Measurements from ENCODE around the gene KCNK3.

The KCNK3 gene

GRCh38 chr2:26712486-26713465, 20.3 kb downstream of the KCNK3 start:
- no peak for DNase-seq (ENCODE audit: low read depth)

- no peak for DNase-seq (ENCODE audit: low read depth)
Measured at GRCh38 chr2:26715528-26716270, 23.2 kb downstream of the KCNK3 start.

GRCh38 chr2:26716340-26716739, 23.8 kb downstream of the KCNK3 start:
- DNase-seq (ENCODE audit: low read depth) = no peak

GRCh38 chr2:26716769-26717168, 24.2 kb downstream of the KCNK3 start:
- DNase-seq (ENCODE audit: low read depth) = no peak

GRCh38 chr2:26717362-26717761, 24.8 kb downstream of the KCNK3 start:
- DNase-seq (ENCODE audit: low read depth) = no peak

GRCh38 chr2:26718949-26719686, 26.6 kb downstream of the KCNK3 start:
- DNase-seq (ENCODE audit: low read depth) = no peak

- DNase-seq (ENCODE audit: low read depth) = no peak
Measured at GRCh38 chr2:26720322-26721114, 28.0 kb downstream of the KCNK3 start.

GRCh38 chr2:26721115-26722032, 28.9 kb downstream of the KCNK3 start:
- no peak for DNase-seq (ENCODE audit: low read depth)

GRCh38 chr2:26722328-26722727, 29.8 kb downstream of the KCNK3 start:
- DNase-seq (ENCODE audit: low read depth) = no peak

- no peak for DNase-seq (ENCODE audit: low read depth)
Measured at GRCh38 chr2:26722911-26723310, 30.4 kb downstream of the KCNK3 start.

- no peak for DNase-seq (ENCODE audit: low read depth)
Measured at GRCh38 chr2:26723475-26723874, 31.0 kb downstream of the KCNK3 start.

GRCh38 chr2:26723991-26724750, 31.6 kb downstream of the KCNK3 start:
- no peak for DNase-seq (ENCODE audit: low read depth)

- no peak for DNase-seq (ENCODE audit: low read depth)
Measured at GRCh38 chr2:26724784-26725520, 32.4 kb downstream of the KCNK3 start.

- DNase-seq (ENCODE audit: low read depth) = no peak
Measured at GRCh38 chr2:26725521-26725820, 32.9 kb downstream of the KCNK3 start.

GRCh38 chr2:26726228-26726627, 33.7 kb downstream of the KCNK3 start:
- no peak for DNase-seq (ENCODE audit: low read depth)

GRCh38 chr2:26727641-26728561, 35.4 kb downstream of the KCNK3 start:
- no peak for DNase-seq (ENCODE audit: low read depth)

GRCh38 chr2:26729311-26729710, 36.8 kb downstream of the KCNK3 start:
- no peak for DNase-seq (ENCODE audit: low read depth)

Data from T follicular helper cell (primary cell).